ENCODE data around the gene PRMT5.

DNA sequence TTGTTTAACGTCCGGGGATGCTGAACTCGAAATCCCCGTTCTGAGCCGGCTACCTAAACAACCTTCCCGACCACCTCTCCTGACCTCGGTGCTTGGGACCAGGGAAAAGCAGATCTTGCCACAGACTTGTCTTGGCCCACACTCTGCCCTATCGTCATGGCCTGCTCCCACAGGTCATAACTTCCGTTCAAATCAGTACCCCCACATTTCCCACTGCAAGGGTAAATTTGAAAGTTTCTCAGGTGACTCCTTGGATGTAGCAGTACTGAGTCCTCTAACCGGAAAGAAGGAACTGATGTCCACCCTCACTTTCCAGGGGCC, 9.6 kb downstream of the PRMT5 start:
- TF ChIP-seq FOXK2 (IDR thresholded peaks at IDR 0.05) (no peak), TARDBP (IDR thresholded peaks at IDR 0.05) (no peak), FOXA1 (IDR thresholded peaks at IDR 0.05) (no peak), ARNT (IDR thresholded peaks at IDR 0.05) (no peak)

All from HEK293T (cell line).